Effector memory CD4-positive, alpha-beta T cell (primary cell): ENCODE results near the gene NDOR1.

Experiments
- DNase-seq, 3 donors: peaks; one replicate each; pipeline ENCODE4 v3.0.0-alpha.2; 2020
- H3K27ac ChIP-seq: 2 replicates; pipeline ENCODE4 v1.7.0; 2013; ENCODE audit warnings: mild to moderate bottlenecking, low read length, moderate library complexity; ENCODE audit not compliant: insufficient read depth, poor library complexity, severe bottlenecking
- H3K27me3 ChIP-seq: replicated peaks from 2 replicates; pipeline ENCODE4 v1.7.0; 2013; ENCODE audit warnings: mild to moderate bottlenecking, low read length; ENCODE audit not compliant: insufficient read depth, control insufficient read depth, poor library complexity, severe bottlenecking
- H3K36me3 ChIP-seq: 2 replicates; pipeline ENCODE4 v1.7.0; 2013; ENCODE audit warnings: mild to moderate bottlenecking, low read length, moderate library complexity; ENCODE audit not compliant: control insufficient read depth, insufficient read depth
- H3K4me1 ChIP-seq: 2 replicates; pipeline ENCODE4 v1.7.0; 2013; ENCODE audit warnings: low read length, mild to moderate bottlenecking; ENCODE audit not compliant: control insufficient read depth, insufficient read depth, poor library complexity, severe bottlenecking
- H3K4me3 ChIP-seq: 2 replicates; pipeline ENCODE4 v1.7.0; 2013; ENCODE audit warnings: low read length, low read depth, mild to moderate bottlenecking; ENCODE audit not compliant: insufficient read depth, poor library complexity, severe bottlenecking
- H3K9me3 ChIP-seq: 2 replicates; pipeline ENCODE4 v1.7.0; 2013; ENCODE audit warnings: mild to moderate bottlenecking, low read length, moderate library complexity; ENCODE audit not compliant: control insufficient read depth

NDOR1 gene

DNA sequence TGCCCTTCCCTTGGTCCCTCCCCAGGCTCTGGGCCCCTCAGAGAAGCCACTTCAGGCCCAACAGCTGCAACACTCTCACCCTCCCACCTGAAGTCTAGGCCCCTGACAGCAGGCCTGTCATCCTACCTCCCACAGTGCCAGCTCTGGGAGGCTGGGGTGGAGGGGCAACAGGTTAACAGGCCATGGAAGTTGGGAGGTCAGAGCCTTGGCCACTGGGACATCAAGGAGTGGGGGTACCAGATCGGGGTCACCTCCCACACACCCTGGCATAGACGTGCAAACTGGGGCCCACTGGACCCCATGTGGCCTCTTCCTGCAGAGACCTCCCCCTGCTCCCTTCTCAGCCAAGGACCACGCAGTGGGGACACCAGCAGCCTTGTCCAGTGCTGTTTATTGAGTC lies 14.3 kb upstream of the NDOR1 start:
- Histone ChIP-seq H3K27ac (no peak overlapping the region), H3K27me3 (no peaks in the 10 kb centered on the region), H3K4me3 (no peak overlapping the region), H3K4me1 (peaks cover 32% of the 10 kb centered on the region), H3K36me3 (peaks cover 12% of the 10 kb centered on the region), H3K9me3 (no peaks in the 10 kb centered on the region)
- no peak for DNase-seq

DNA sequence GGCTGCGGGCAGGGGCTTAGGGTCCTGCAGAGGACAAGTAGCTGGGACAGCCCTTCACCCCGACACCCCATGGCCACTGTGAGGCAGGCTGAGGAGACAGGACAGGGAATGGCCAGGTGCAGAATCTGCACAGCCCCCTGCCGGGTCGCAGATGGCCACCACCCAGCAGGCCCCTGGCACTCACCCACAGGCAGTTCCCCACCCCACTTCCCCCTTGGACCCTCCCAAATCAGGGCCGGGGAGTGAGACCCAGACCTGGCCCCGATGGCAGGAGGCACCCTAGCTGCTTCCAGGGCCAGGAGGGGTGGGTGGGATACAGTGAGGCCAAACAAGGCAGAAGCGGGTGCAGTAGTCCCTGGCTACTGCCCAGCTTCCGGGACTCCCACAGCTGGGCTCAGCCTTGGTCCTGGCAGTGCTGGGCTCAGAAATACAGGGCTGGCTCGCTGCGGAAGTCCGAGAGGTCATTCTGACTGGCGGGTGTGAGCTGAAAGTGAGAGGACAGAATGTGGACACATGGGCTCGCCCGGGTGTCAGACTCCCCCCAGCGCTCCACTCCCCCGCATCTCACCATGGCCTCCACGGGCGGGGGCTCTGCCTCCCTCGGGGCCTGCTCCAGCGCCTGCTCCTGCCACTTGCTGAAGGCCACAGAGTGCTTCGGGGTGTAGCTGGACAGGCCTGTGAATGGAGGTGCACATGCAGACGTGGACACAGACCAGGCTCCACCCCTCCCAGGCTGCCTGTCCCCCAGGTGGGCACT lies 13.6 kb upstream of the NDOR1 start:
- Histone ChIP-seq H3K36me3 (peaks cover 12% of the 10 kb centered on the region), H3K4me3 (no peak overlapping the region), H3K27me3 (no peaks in the 10 kb centered on the region), H3K4me1 (peaks cover 26% of the 10 kb centered on the region), H3K9me3 (no peaks in the 10 kb centered on the region), H3K27ac (no peak overlapping the region)
- DNase-seq = no peak

DNA sequence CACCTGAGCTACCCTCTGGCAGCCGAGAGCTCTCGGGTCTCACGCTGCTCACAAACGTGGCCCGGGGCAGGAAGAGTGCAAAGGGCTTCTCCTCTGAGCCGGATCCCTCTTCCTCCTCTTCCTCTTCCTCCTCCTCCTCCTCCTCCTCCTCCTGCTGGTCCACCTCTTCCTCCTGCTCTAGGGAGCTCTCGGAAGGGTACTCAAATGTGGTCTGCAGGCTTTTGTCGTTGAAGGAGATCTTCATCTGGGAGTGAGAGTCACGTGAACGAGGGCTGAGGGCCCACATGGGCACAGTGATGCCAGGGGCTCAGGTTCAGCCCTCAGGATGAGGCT lies 13.1 kb upstream of the NDOR1 start:
- DNase-seq = no peak
- H3K9me3 ChIP-seq = no peaks in the 10 kb centered on the region
- H3K36me3 ChIP-seq = peaks cover 12% of the 10 kb centered on the region
- no peak overlapping the region for H3K27ac ChIP-seq
- no peak overlapping the region for H3K4me3 ChIP-seq
- H3K27me3 ChIP-seq = no peaks in the 10 kb centered on the region
- peaks cover 20% of the 10 kb centered on the region for H3K4me1 ChIP-seq

DNA sequence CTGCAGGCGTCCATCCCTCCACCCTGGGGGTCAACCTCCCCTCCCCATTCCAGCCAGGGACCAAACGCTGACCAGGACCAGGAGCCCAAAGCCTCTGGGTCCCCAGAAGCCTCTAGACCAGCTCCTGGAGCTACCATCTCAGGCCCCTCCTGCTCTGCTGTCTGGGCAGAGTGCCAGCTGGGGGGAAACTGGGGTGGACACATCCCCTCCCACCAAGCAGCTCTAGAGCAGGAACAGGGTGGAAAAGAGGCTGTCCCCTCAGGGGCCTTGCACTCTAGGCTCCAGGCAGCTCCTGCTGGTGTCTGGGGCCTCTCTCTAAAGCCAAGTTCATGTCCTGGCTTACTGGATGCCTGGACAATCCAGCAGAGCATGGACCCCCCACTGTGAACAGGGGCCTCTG lies 12.6 kb upstream of the NDOR1 start:
- no peaks in the 10 kb centered on the region for H3K9me3 ChIP-seq
- no peak overlapping the region for H3K27ac ChIP-seq
- no peaks in the 10 kb centered on the region for H3K27me3 ChIP-seq
- peaks cover 16% of the 10 kb centered on the region for H3K4me1 ChIP-seq
- no peak for DNase-seq
- H3K36me3 ChIP-seq = peaks cover 12% of the 10 kb centered on the region
- H3K4me3 ChIP-seq = no peak overlapping the region

DNA sequence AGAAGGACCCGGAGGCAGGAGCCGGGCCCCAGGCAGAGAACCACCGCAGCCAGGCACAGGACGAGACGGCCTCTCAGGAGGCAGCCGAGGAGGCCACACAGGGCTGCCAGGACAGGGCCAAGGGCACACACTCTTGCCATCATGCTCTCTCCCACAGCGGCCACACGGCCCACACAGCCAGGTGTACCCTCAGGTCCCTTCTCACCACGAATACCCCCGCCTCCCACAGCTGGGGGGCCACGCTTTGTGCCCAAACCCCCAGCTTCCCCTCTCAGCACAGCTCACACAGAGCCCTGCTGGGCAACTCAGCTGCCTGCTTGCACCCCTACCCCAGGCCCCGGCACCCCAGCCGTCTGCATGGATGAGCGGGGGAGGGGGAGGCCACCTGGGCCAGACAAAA lies 11.7 kb upstream of the NDOR1 start:
- Histone ChIP-seq H3K4me3 (no peak overlapping the region), H3K36me3 (peaks cover 12% of the 10 kb centered on the region), H3K27me3 (no peaks in the 10 kb centered on the region), H3K27ac (no peak overlapping the region), H3K4me1 (peaks cover 13% of the 10 kb centered on the region), H3K9me3 (no peaks in the 10 kb centered on the region)
- no peak for DNase-seq

DNA sequence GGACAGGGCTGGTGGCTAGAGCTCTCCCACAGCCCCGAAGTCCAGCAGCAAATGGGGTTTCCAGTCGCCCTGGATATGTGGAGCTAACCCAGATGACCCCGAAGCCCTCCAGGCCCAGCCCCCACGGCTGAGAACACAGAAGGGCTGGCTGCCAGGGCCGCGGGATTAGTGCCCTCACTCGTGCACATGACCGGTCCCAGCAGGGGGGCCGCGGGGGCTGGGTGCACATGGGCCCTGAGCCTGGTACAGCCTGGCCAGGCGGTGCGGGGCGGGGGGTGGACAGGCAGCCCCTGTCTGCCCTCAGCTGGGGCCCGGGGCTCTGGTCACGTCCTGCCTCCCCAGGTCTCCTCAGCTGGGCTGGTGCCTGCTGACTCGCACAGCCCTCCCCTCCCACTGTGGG lies 11.1 kb upstream of the NDOR1 start:
- no peak overlapping the region for H3K4me3 ChIP-seq

DNA sequence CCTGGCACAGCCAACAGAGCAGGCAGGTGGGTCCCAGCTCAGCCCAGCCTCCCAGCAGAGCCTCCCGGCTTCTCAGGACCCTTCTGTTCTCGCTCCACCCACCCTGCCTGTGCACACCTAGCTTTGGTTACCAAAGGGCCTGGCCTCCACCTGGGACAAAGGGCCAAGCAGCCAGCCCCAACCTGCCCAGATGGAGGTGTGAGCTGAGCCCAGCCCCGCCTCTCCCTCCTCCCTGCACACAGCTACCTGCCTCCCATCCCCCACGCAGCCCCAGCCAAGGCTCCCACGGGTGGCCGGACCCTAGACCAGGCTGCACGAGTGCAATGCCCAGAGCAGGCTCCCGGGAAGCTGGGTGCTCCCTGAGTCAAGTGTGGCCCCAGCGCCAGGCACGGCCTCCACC lies 10.6 kb upstream of the NDOR1 start:
- no peak for DNase-seq
- H3K4me1 ChIP-seq = peaks cover 11% of the 10 kb centered on the region
- no peak overlapping the region for H3K27ac ChIP-seq
- H3K27me3 ChIP-seq = no peaks in the 10 kb centered on the region
- H3K9me3 ChIP-seq = no peaks in the 10 kb centered on the region
- H3K4me3 ChIP-seq = no peak overlapping the region
- H3K36me3 ChIP-seq = peaks cover 6% of the 10 kb centered on the region

More for the DNA sequence above, 11.1 kb upstream of the NDOR1 start:
- no peak overlapping the region for H3K27ac ChIP-seq
- H3K4me1 ChIP-seq = peaks cover 11% of the 10 kb centered on the region
- H3K36me3 ChIP-seq = peaks cover 11% of the 10 kb centered on the region
- DNase-seq = no peak
- H3K9me3 ChIP-seq = no peaks in the 10 kb centered on the region
- no peaks in the 10 kb centered on the region for H3K27me3 ChIP-seq

DNA sequence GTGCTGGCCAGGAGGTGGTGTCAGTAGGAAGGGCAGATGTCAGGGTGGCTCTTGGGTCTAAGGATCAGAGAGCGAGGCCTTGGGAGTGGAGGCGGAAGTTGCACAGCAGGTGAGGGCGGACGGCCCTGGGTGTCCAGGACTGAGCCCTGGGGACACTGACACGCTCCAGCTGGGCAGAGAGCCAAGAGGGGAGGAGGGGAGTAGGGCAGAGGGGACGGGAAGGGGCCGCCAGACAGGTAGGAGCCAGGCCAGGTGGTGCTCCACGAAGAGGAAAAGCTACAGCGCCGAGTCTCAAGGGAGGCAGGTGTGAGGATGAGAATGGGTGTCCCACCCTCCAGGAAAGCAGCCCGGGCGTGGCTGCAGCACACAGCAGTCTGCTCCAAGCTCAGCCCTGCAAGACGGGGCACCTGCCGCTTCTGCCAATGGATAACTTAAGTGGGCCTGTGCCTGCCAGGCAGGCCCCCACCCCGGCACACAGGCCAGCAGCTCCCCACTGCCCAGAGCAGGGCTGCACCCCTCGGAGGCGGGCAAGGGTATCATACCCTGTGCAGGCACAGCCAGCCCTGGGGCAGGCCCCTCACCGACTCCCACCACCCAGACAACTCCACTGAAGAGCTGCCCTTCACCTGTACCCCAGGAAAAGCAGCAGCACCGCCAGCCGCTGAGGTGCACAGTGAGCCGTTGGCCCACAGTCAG lies 9.8 kb upstream of the NDOR1 start:
- no peak overlapping the region for H3K4me3 ChIP-seq

DNA sequence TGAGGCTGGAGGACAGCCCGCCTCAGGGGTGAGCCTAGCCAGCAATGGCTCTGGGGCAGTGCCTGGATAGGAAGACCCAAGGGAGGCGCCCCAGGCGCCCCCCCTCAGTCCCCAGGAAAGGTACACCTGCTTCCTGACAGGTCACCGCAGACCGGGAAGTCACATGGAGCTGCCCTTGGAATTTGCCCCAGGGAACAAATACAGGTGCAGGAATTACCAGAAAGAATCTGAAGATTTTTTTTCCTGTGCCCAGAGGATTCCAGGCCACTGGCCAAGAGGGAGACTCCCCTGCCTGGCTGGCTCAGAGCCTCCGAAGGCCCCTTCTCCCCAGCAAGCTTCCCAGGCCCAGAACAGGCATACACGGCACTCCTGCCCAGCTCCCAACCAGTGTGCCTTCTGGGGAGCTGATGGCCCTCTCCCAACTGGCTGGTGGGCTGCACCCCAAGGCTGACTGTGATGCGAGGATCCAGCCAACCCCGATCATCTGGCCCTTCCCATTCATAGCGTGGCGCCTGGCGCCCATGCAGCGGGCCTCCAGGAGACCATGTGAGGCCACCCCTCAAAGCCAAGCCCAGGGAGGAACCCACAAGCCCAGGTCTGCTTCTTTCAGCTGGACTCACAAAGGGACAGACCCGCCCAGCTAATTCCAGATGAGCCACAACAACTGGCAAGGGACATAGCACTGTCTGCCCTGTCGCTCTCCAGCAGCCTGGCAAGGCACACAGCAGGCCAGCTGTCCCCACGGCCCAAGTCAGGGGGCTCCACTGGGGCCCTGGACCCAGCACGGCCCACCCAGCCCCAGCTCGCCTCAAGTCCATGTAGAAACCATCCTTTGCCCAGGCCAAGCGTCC lies 7.2 kb upstream of the NDOR1 start:
- no peaks in the 10 kb centered on the region for H3K9me3 ChIP-seq
- H3K27ac ChIP-seq = no peak overlapping the region
- no peak overlapping the region for H3K4me3 ChIP-seq
- H3K4me1 ChIP-seq = peaks cover 14% of the 10 kb centered on the region
- no peak for DNase-seq
- H3K36me3 ChIP-seq = no peaks in the 10 kb centered on the region
- no peaks in the 10 kb centered on the region for H3K27me3 ChIP-seq

More for the DNA sequence above, 9.8 kb upstream of the NDOR1 start:
- Histone ChIP-seq H3K27me3 (no peaks in the 10 kb centered on the region), H3K9me3 (no peaks in the 10 kb centered on the region), H3K36me3 (peaks cover 2% of the 10 kb centered on the region), H3K4me1 (peaks cover 6% of the 10 kb centered on the region), H3K27ac (no peak overlapping the region)
- DNase-seq = no peak

DNA sequence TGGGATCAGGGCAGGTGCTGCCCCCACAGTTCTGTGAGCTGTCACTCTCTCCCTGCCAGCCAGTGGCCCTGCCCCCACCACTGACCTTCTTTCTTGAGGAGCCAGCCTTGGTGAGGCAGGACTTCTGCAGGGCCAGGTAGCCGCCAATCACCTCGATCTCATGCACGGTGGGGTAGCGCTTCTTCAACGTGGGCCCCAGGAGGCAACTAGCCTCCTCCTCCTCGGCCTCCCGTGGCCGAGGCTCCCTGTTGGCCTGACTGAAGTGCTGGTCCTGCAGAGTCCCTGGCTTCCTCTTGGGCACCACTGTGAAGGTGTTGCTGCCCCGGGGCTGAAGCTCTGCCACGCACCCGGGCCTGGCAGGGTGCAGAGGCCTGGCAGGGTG lies 6.6 kb upstream of the NDOR1 start:
- Histone ChIP-seq H3K9me3 (no peaks in the 10 kb centered on the region), H3K27me3 (no peaks in the 10 kb centered on the region), H3K4me1 (peaks cover 15% of the 10 kb centered on the region), H3K27ac (no peak overlapping the region), H3K4me3 (no peak overlapping the region), H3K36me3 (no peaks in the 10 kb centered on the region)
- DNase-seq = no peak
